ENCODE measurements around the gene MYO18A.

GRCh38 chr17:29066047-29066446 is 114.2 kb downstream of the MYO18A start:
- TF ChIP-seq ZNF18 (tag by site-specific recombination; IDR thresholded peaks at IDR 0.05): no peak
- TF ChIP-seq CTCF (tag by site-specific recombination; IDR thresholded peaks at IDR 0.05): no peak
- TF ChIP-seq, protein P1, sequence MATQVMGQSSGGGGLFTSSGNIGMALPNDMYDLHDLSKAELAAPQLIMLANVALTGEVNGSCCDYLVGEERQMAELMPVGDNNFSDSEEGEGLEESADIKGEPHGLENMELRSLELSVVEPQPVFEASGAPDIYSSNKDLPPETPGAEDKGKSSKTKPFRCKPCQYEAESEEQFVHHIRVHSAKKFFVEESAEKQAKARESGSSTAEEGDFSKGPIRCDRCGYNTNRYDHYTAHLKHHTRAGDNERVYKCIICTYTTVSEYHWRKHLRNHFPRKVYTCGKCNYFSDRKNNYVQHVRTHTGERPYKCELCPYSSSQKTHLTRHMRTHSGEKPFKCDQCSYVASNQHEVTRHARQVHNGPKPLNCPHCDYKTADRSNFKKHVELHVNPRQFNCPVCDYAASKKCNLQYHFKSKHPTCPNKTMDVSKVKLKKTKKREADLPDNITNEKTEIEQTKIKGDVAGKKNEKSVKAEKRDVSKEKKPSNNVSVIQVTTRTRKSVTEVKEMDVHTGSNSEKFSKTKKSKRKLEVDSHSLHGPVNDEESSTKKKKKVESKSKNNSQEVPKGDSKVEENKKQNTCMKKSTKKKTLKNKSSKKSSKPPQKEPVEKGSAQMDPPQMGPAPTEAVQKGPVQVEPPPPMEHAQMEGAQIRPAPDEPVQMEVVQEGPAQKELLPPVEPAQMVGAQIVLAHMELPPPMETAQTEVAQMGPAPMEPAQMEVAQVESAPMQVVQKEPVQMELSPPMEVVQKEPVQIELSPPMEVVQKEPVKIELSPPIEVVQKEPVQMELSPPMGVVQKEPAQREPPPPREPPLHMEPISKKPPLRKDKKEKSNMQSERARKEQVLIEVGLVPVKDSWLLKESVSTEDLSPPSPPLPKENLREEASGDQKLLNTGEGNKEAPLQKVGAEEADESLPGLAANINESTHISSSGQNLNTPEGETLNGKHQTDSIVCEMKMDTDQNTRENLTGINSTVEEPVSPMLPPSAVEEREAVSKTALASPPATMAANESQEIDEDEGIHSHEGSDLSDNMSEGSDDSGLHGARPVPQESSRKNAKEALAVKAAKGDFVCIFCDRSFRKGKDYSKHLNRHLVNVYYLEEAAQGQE (tag by site-specific recombination; IDR thresholded peaks at IDR 0.05): no peak
- TF ChIP-seq, protein P2, sequence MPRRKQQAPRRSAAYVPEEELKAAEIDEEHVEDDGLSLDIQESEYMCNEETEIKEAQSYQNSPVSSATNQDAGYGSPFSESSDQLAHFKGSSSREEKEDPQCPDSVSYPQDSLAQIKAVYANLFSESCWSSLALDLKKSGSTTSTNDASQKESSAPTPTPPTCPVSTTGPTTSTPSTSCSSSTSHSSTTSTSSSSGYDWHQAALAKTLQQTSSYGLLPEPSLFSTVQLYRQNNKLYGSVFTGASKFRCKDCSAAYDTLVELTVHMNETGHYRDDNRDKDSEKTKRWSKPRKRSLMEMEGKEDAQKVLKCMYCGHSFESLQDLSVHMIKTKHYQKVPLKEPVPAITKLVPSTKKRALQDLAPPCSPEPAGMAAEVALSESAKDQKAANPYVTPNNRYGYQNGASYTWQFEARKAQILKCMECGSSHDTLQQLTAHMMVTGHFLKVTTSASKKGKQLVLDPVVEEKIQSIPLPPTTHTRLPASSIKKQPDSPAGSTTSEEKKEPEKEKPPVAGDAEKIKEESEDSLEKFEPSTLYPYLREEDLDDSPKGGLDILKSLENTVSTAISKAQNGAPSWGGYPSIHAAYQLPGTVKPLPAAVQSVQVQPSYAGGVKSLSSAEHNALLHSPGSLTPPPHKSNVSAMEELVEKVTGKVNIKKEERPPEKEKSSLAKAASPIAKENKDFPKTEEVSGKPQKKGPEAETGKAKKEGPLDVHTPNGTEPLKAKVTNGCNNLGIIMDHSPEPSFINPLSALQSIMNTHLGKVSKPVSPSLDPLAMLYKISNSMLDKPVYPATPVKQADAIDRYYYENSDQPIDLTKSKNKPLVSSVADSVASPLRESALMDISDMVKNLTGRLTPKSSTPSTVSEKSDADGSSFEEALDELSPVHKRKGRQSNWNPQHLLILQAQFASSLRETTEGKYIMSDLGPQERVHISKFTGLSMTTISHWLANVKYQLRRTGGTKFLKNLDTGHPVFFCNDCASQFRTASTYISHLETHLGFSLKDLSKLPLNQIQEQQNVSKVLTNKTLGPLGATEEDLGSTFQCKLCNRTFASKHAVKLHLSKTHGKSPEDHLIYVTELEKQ (tag by site-specific recombination; IDR thresholded peaks at IDR 0.05; ENCODE audit: borderline replicate concordance): no peak
- no peak for TF ChIP-seq ZNF785 (tag by site-specific recombination; IDR thresholded peaks at IDR 0.05)
- no peak for TF ChIP-seq ZNF777 (tag by site-specific recombination; IDR thresholded peaks at IDR 0.05; ENCODE audit: borderline replicate concordance)
- TF ChIP-seq ZBTB21 (tag by site-specific recombination; IDR thresholded peaks at IDR 0.05): no peak

Measured in HEK293 (cell line).